Esophagus (tissue), 2 donors: ENCODE measurements around the gene USP40. TPM values are rescaled to one million over a fixed set of nuclear protein-coding genes. Genes with fewer than 3 reads are reported as not detected.

Experiments used
- H3K27ac ChIP-seq, 2 donors: one replicate each; pipeline ENCODE4 v1.5.1; 2013; ENCODE audit warnings: low read depth in 2 of 2, mild to moderate bottlenecking in 2 of 2, inconsistent platforms in 1 of 2, low read length in 1 of 2, moderate library complexity in 1 of 2
- H3K27me3 ChIP-seq, 2 donors: one replicate each; pipeline ENCODE4 v1.6.1; 2013; ENCODE audit warnings: low read length in 2 of 2, control low read depth in 1 of 2, mild to moderate bottlenecking in 1 of 2; ENCODE audit not compliant: insufficient read depth in 2 of 2, control insufficient read depth in 1 of 2
- H3K36me3 ChIP-seq, 2 donors: one replicate each; pipeline ENCODE4 v1.6.1; 2013; ENCODE audit warnings: low read length in 1 of 2; ENCODE audit not compliant: control insufficient read depth in 2 of 2, insufficient read depth in 2 of 2
- H3K4me1 ChIP-seq, 2 donors: one replicate each; pipeline ENCODE4 v1.6.1; 2013; ENCODE audit warnings: low read length in 1 of 2; ENCODE audit not compliant: control insufficient read depth in 2 of 2, insufficient read depth in 2 of 2
- H3K4me3 ChIP-seq, 2 donors: one replicate each; pipeline ENCODE4 v1.5.1; 2013; ENCODE audit warnings: low read length in 2 of 2, mild to moderate bottlenecking in 2 of 2, low read depth in 1 of 2, moderate library complexity in 1 of 2
- H3K9me3 ChIP-seq, 2 donors: one replicate each; pipeline ENCODE4 v1.6.1; 2013; ENCODE audit warnings: mild to moderate bottlenecking in 2 of 2, low read depth in 1 of 2, low read length in 1 of 2, moderate library complexity in 1 of 2; ENCODE audit not compliant: control insufficient read depth in 2 of 2, insufficient read depth in 1 of 2
- WGBS, 2 donors: extraction: QIAGEN DNeasy Blood & Tissue Kit; methylation state at CpG; one replicate each; pipeline ENCODE4 v1.1.7; 2013; 5-methylcytosine and 5-hydroxymethylcytosine counted together
- polyA plus RNA-seq, 2 donors: library from polyadenylated mRNA; stranded (reverse); fragments of 200-250 nt; gene quantifications; one replicate each; pipeline ENCODE4 v1.2.3, GENCODE V29; 2013
- donor health status: healthy with polysubstance abuse.
- donor health status: Bipolar disorder and iron deficiency.

Gene USP40
- 10 to 100 TPM; 14.2 to 29.9 TPM for polyA plus RNA-seq

- Histone ChIP-seq H3K27me3 (no peaks in the 10 kb centered on the region), H3K27ac (peak within 1 kb of the TSS; percentile 84 to 96), H3K36me3 (no peaks in the 10 kb centered on the region), H3K4me1 (peaks cover 0 to 2% of the 10 kb centered on the region in 2 donors), H3K9me3 (no peaks in the 10 kb centered on the region), H3K4me3 (peak within 1 kb of the TSS; percentile 91 to 92)
- WGBS, 2 donors: 0 to 1% methylated on average over 49 to 51 of the region's 51 CpGs
Observed at GRCh38 chr2:233566141-233566956, at the start of gene USP40. Gene USP40 (minus strand): TSS chr2:233566782. CDS start chr2:233565554, 1,228 bp downstream.

GRCh38 chr2:233611284-233611683 lies 44.7 kb upstream of the USP40 start:
- Histone ChIP-seq H3K4me1 (no peaks in the 10 kb centered on the region), H3K27ac (no peak overlapping the region), H3K36me3 (no peaks in the 10 kb centered on the region), H3K4me3 (no peak overlapping the region), H3K9me3 (no peaks in the 10 kb centered on the region), H3K27me3 (no peaks in the 10 kb centered on the region)
- WGBS, 2 donors: 79 to 81% methylated on average over 4 of the region's 4 CpGs

GRCh38 chr2:233605680-233606079 lies 39.1 kb upstream of the USP40 start:
- Histone ChIP-seq H3K27me3 (no peaks in the 10 kb centered on the region), H3K27ac (no peak overlapping the region), H3K4me3 (no peak overlapping the region), H3K9me3 (no peaks in the 10 kb centered on the region), H3K36me3 (no peaks in the 10 kb centered on the region), H3K4me1 (no peaks in the 10 kb centered on the region)
- WGBS, 2 donors: 91 to 96% methylated on average over 1 of the region's 1 CpG

- Histone ChIP-seq H3K4me1 (no peaks in the 10 kb centered on the region), H3K9me3 (no peaks in the 10 kb centered on the region), H3K4me3 (no peak overlapping the region), H3K27ac (no peak overlapping the region), H3K27me3 (no peaks in the 10 kb centered on the region), H3K36me3 (no peaks in the 10 kb centered on the region)
- 90 to 93% methylated on average over 3 of the region's 3 CpGs for WGBS, 2 donors
Observed at GRCh38 chr2:233604826-233605225, 38.2 kb upstream of the USP40 start.

- H3K36me3 ChIP-seq: no peaks in the 10 kb centered on the region
- H3K9me3 ChIP-seq: no peaks in the 10 kb centered on the region
- 82 to 86% methylated on average over 4 of the region's 4 CpGs for WGBS, 2 donors
- H3K4me3 ChIP-seq: no peak overlapping the region
- H3K27me3 ChIP-seq: no peaks in the 10 kb centered on the region
- no peaks in the 10 kb centered on the region for H3K4me1 ChIP-seq
- H3K27ac ChIP-seq: no peak overlapping the region
Observed at GRCh38 chr2:233603520-233603919, 36.9 kb upstream of the USP40 start.

GRCh38 chr2:233602076-233602475 lies 35.5 kb upstream of the USP40 start:
- Histone ChIP-seq H3K4me3 (no peak overlapping the region), H3K27ac (no peak overlapping the region)

GRCh38 chr2:233600386-233600785 lies 33.8 kb upstream of the USP40 start:
- 75 to 77% methylated on average over 2 of the region's 2 CpGs for WGBS, 2 donors

More at GRCh38 chr2:233602076-233602475, 35.5 kb upstream of the USP40 start:
- H3K27me3 ChIP-seq: no peaks in the 10 kb centered on the region
- no peaks in the 10 kb centered on the region for H3K9me3 ChIP-seq
- H3K36me3 ChIP-seq: no peaks in the 10 kb centered on the region
- 87 to 91% methylated on average over 1 of the region's 1 CpG for WGBS, 2 donors
- peaks cover 0 to 2% of the 10 kb centered on the region in 2 donors for H3K4me1 ChIP-seq

GRCh38 chr2:233598952-233599351 lies 32.4 kb upstream of the USP40 start:
- Histone ChIP-seq H3K27ac (no peak overlapping the region), H3K4me3 (no peak overlapping the region), H3K27me3 (no peaks in the 10 kb centered on the region), H3K36me3 (no peaks in the 10 kb centered on the region), H3K4me1 (peaks cover 0 to 4% of the 10 kb centered on the region in 2 donors), H3K9me3 (no peaks in the 10 kb centered on the region)
- 84 to 89% methylated on average over 3 of the region's 3 CpGs for WGBS, 2 donors

More at GRCh38 chr2:233600386-233600785, 33.8 kb upstream of the USP40 start:
- H3K27me3 ChIP-seq: no peaks in the 10 kb centered on the region
- H3K36me3 ChIP-seq: no peaks in the 10 kb centered on the region
- no peak overlapping the region for H3K4me3 ChIP-seq
- no peaks in the 10 kb centered on the region for H3K9me3 ChIP-seq
- H3K4me1 ChIP-seq: peaks cover 0 to 4% of the 10 kb centered on the region in 2 donors
- no peak overlapping the region for H3K27ac ChIP-seq

GRCh38 chr2:233597522-233597921 lies 30.9 kb upstream of the USP40 start:
- no peak overlapping the region for H3K4me3 ChIP-seq
- no peaks in the 10 kb centered on the region for H3K9me3 ChIP-seq
- no peaks in the 10 kb centered on the region for H3K36me3 ChIP-seq
- 49 to 57% methylated on average over 1 of the region's 1 CpG for WGBS, 2 donors
- H3K27me3 ChIP-seq: no peaks in the 10 kb centered on the region
- H3K4me1 ChIP-seq: peaks cover 0 to 4% of the 10 kb centered on the region in 2 donors
- no peak overlapping the region for H3K27ac ChIP-seq

- Histone ChIP-seq H3K9me3 (no peaks in the 10 kb centered on the region), H3K4me3 (no peak overlapping the region), H3K36me3 (no peaks in the 10 kb centered on the region), H3K27ac (no peak overlapping the region), H3K27me3 (no peaks in the 10 kb centered on the region), H3K4me1 (peaks cover 0 to 4% of the 10 kb centered on the region in 2 donors)
- 72 to 78% methylated on average over 8 of the region's 8 CpGs for WGBS, 2 donors
Observed at GRCh38 chr2:233593201-233593600, 26.6 kb upstream of the USP40 start.
